Keratinocyte (primary cell): ENCODE data around the gene PLK4. TPM values are rescaled to one million over a fixed set of nuclear protein-coding genes. Genes with fewer than 3 reads are reported as not detected.

ENCODE experiments used
- DNase-seq: peaks from one replicate; pipeline ENCODE4 v3.0.0-alpha.2; 2011; ENCODE audit warnings: low read depth, missing footprints, low spot score
- FAIRE-seq: peaks from 2 replicates; lab custom pipeline; 2011; peaks lifted over from hg19 to GRCh38; lab: Jason Lieb, UNC
- H2AFZ ChIP-seq: 2 replicates; pipeline ENCODE4 v1.6.0; 2012; ENCODE audit warnings: low read length, control low read depth, inconsistent platforms; ENCODE audit not compliant: control insufficient read depth
- H3K27ac ChIP-seq: 2 replicates; pipeline ENCODE4 v1.5.1; 2011; ENCODE audit warnings: low read length; ENCODE audit not compliant: control insufficient read depth, insufficient read depth
- H3K27me3 ChIP-seq: 3 replicates; pipeline ENCODE4 v1.6.0; 2011; ENCODE audit warnings: low read length; ENCODE audit not compliant: control insufficient read depth, insufficient read depth; ENCODE audit errors: extremely low read depth
- H3K36me3 ChIP-seq, 2 experiments: 2 replicates in 1 of 2; 3 replicates in 1 of 2; pipeline ENCODE4 v1.5.1; 2011; ENCODE audit warnings: low read length in 2 of 2, mild to moderate bottlenecking in 1 of 2; ENCODE audit not compliant: control insufficient read depth in 2 of 2, insufficient read depth in 2 of 2; ENCODE audit errors: extremely low read depth in 1 of 2
- H3K4me1 ChIP-seq: 3 replicates; pipeline ENCODE4 v1.5.1; 2011; ENCODE audit warnings: low read length; ENCODE audit not compliant: control insufficient read depth, insufficient read depth; ENCODE audit errors: extremely low read depth
- H3K4me2 ChIP-seq: 3 replicates; pipeline ENCODE4 v1.6.0; 2011; ENCODE audit warnings: low read depth, low read length; ENCODE audit not compliant: control insufficient read depth, insufficient read depth; ENCODE audit errors: extremely low read depth
- H3K4me3 ChIP-seq, 3 experiments: fragments of 200-600 bp in 1 of 3; sonication (generic) in 1 of 3; 2 replicates in 2 of 3; 3 replicates in 1 of 3; pipeline ENCODE4 v1.5.1; 2011 to 2016; ENCODE audit warnings: low read length in 3 of 3, mild to moderate bottlenecking in 3 of 3, control low read depth in 2 of 3, inconsistent platforms in 1 of 3, low read depth in 1 of 3, mixed read lengths in 1 of 3, mixed run types in 1 of 3, moderate library complexity in 1 of 3; ENCODE audit not compliant: control insufficient read depth in 2 of 3, insufficient read depth in 2 of 3; ENCODE audit errors: extremely low read depth in 1 of 3
- H3K79me2 ChIP-seq: 2 replicates; pipeline ENCODE4 v1.6.0; 2012; ENCODE audit warnings: low read length; ENCODE audit not compliant: control insufficient read depth, insufficient read depth
- H3K9ac ChIP-seq: 3 replicates; pipeline ENCODE4 v1.6.0; 2011; ENCODE audit warnings: low read length; ENCODE audit not compliant: control insufficient read depth, insufficient read depth; ENCODE audit errors: extremely low read depth
- H3K9me1 ChIP-seq: 3 replicates; pipeline ENCODE4 v1.6.0; 2011; ENCODE audit warnings: low read length; ENCODE audit not compliant: control insufficient read depth, insufficient read depth; ENCODE audit errors: extremely low read depth
- H3K9me3 ChIP-seq: 2 replicates; pipeline ENCODE4 v1.5.1; 2012; ENCODE audit warnings: low read depth, low read length; ENCODE audit not compliant: control insufficient read depth
- H4K20me1 ChIP-seq: 3 replicates; pipeline ENCODE4 v1.6.0; 2011; ENCODE audit warnings: low read length; ENCODE audit not compliant: control insufficient read depth, insufficient read depth; ENCODE audit errors: extremely low read depth
- EZH2 ChIP-seq: IDR thresholded peaks from one replicate; pipeline ENCODE4 v1.6.1; 2012; ENCODE audit warnings: inconsistent platforms, mild to moderate bottlenecking, low read length, moderate library complexity
- dilution Hi-C: fragments of 300-500 bp; cut with MboI; formaldehyde crosslinking; loops from one replicate; pipeline ENCODE4 v1.7.0; 2020; ENCODE audit warnings: low sequenced_read_pairs; ENCODE audit not compliant: extremely low pct_ligation_motif_present
- polyA plus RNA-seq, 5 experiments: library from polyadenylated mRNA; depleted of rRNA in 3 of 5; stranded (reverse) in 3 of 5; stranded (forward) in 1 of 5; unstranded in 1 of 5; fragments of >200 nt; gene quantifications; 1 replicate in 1 of 5; 2 replicates in 3 of 5; 3 replicates in 1 of 5; pipeline versions ENCODE4 v1.2.1 to v1.2.3, GENCODE V29; 2011 to 2012; ENCODE audit warnings: missing spikeins in 2 of 5, low read depth in 1 of 5, low replicate concordance in 1 of 5
- TF ChIP-seq, protein P1 (sequence below), 3 experiments: IDR thresholded peaks in 1 of 3; conservative IDR thresholded peaks in 1 of 3; optimal IDR thresholded peaks in 1 of 3; 2 replicates in 2 of 3; 3 replicates in 1 of 3; pipeline versions ENCODE3 to v1.5.1; 2011; ENCODE audit warnings: low read length in 3 of 3, mild to moderate bottlenecking in 3 of 3, moderate library complexity in 2 of 3, control low read depth in 1 of 3, inconsistent platforms in 1 of 3; ENCODE audit not compliant: insufficient read depth in 2 of 3; ENCODE audit errors: extremely low read depth in 1 of 3

The PLK4 gene
- polyA plus RNA-seq, 1 donor (not counting 4 experiments of a cell fraction or from before 2014, with no cell fraction given) = 21.4 TPM

DNA sequence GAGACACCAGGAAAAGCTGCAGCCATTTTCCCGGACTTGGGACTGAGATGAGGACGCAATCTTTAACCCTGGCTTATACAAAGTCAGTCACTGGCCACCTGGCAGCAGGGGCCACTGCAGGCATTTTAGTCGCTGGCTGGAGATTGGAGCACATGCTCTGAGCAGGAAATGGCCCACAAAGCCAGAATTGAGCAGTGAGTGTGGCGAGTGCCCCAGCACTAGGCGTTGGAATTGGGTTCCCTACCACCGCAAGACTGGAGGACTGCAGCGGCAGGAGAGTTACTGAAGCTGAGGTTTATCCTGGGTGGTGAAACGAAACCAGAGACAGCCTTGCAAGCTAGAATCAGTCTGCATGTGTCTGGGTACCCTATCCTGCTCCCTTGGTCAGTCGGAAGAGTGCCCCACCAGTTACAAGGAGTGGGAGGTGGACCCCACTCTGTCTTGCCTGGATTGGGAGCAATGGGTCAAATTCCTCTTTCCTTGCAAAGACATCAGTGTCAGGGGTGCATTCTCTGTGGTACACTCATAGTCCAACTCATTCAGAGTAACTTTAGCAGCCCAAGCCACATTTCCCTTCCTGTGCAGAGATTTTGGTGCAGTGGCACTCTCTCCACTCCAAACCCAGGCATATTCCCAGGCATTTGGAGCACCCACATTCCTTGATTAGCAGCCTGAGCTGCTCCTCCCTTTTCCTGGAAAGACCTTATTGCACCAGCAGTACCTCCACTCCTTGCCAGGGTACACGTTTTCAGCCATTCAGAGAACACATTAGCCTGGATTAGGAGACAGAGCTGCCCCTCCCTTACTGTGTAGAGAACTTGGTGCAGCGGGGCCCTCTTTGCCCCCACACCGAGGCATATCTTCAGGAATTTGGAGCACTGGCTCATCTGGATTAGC is 36.7 kb upstream of the PLK4 start:
- no peak for FAIRE-seq
- TF ChIP-seq, protein P1, sequence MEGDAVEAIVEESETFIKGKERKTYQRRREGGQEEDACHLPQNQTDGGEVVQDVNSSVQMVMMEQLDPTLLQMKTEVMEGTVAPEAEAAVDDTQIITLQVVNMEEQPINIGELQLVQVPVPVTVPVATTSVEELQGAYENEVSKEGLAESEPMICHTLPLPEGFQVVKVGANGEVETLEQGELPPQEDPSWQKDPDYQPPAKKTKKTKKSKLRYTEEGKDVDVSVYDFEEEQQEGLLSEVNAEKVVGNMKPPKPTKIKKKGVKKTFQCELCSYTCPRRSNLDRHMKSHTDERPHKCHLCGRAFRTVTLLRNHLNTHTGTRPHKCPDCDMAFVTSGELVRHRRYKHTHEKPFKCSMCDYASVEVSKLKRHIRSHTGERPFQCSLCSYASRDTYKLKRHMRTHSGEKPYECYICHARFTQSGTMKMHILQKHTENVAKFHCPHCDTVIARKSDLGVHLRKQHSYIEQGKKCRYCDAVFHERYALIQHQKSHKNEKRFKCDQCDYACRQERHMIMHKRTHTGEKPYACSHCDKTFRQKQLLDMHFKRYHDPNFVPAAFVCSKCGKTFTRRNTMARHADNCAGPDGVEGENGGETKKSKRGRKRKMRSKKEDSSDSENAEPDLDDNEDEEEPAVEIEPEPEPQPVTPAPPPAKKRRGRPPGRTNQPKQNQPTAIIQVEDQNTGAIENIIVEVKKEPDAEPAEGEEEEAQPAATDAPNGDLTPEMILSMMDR (optimal IDR thresholded peaks at IDR 0.05 in 1 of 3, IDR thresholded peaks at IDR 0.05 in 1 of 3, conservative IDR thresholded peaks at IDR 0.05 in 1 of 3; ENCODE audit: extremely low read depth in 1 of 3, insufficient read depth in 2 of 3, low read length in 3 of 3) = no peak
- TF ChIP-seq EZH2 = no peak

GRCh38 chr4:127844601-127845116 is 36.0 kb upstream of the PLK4 start:
- dilution Hi-C loops = no loop called here
- DNase-seq = no peak
- Histone ChIP-seq H3K9me3 (peaks cover 2% of the 10 kb centered on the region), H3K4me2 (no peak overlapping the region), H2AFZ (no peak overlapping the region), H3K27ac (no peak overlapping the region), H4K20me1 (no peaks in the 10 kb centered on the region), H3K9me1 (no peaks in the 10 kb centered on the region), H3K4me3 (no peak overlapping the region), H3K79me2 (no peaks in the 10 kb centered on the region), H3K36me3 (no peaks in the 10 kb centered on the region), H3K4me1 (no peaks in the 10 kb centered on the region), H3K27me3 (no peaks in the 10 kb centered on the region), H3K9ac (no peak overlapping the region)
- peak; percentile 77 for FAIRE-seq
- no peak for TF ChIP-seq EZH2
- TF ChIP-seq, protein P1 (optimal IDR thresholded peaks at IDR 0.05 in 1 of 3, IDR thresholded peaks at IDR 0.05 in 1 of 3, conservative IDR thresholded peaks at IDR 0.05 in 1 of 3; ENCODE audit: extremely low read depth in 1 of 3, insufficient read depth in 2 of 3, low read length in 3 of 3) = no peak

More for the DNA sequence above, 36.7 kb upstream of the PLK4 start:
- no peak overlapping the region for H3K4me3 ChIP-seq
- H3K27me3 ChIP-seq = no peaks in the 10 kb centered on the region
- H3K27ac ChIP-seq = no peak overlapping the region
- H2AFZ ChIP-seq = no peak overlapping the region
- no peak for DNase-seq
- no peaks in the 10 kb centered on the region for H3K36me3 ChIP-seq
- no peaks in the 10 kb centered on the region for H3K4me1 ChIP-seq
- dilution Hi-C loops = no loop called here
- H4K20me1 ChIP-seq = no peaks in the 10 kb centered on the region
- H3K9me3 ChIP-seq = peaks cover 1% of the 10 kb centered on the region
- H3K79me2 ChIP-seq = no peaks in the 10 kb centered on the region
- no peak overlapping the region for H3K9ac ChIP-seq
- H3K9me1 ChIP-seq = no peaks in the 10 kb centered on the region
- no peak overlapping the region for H3K4me2 ChIP-seq
